Osteocyte (in vitro differentiated cells): Measurements from ENCODE around the gene NPTX1. TPM values are rescaled to one million over a fixed set of nuclear protein-coding genes. Genes with fewer than 3 reads are reported as not detected.

Experiments used
- DNase-seq: peaks from one replicate; pipeline ENCODE4 v3.0.0; 2021; ENCODE audit warnings: mixed read lengths; ENCODE audit not compliant: unreplicated experiment; ENCODE audit errors: extremely low spot score
- H3K27ac Mint-ChIP-seq: one replicate; pipeline ENCODE4 v1.8.0; 2021; ENCODE audit warnings: mild to moderate bottlenecking, mixed read lengths; ENCODE audit not compliant: unreplicated experiment
- H3K27me3 Mint-ChIP-seq: one replicate; pipeline ENCODE4 v1.8.0; 2021; ENCODE audit warnings: mixed read lengths; ENCODE audit not compliant: unreplicated experiment
- H3K36me3 Mint-ChIP-seq: one replicate; pipeline ENCODE4 v1.8.0; 2021; ENCODE audit warnings: mixed read lengths; ENCODE audit not compliant: unreplicated experiment
- H3K4me1 Mint-ChIP-seq: one replicate; pipeline ENCODE4 v1.8.0; 2021; ENCODE audit warnings: mixed read lengths; ENCODE audit not compliant: unreplicated experiment
- H3K4me3 Mint-ChIP-seq: one replicate; pipeline ENCODE4 v1.8.0; 2021; ENCODE audit warnings: mild to moderate bottlenecking, moderate library complexity, mixed read lengths; ENCODE audit not compliant: unreplicated experiment
- H3K9me3 Mint-ChIP-seq: one replicate; pipeline ENCODE4 v1.8.0; 2021; ENCODE audit warnings: mixed read lengths; ENCODE audit not compliant: unreplicated experiment
- total RNA-seq: library from RNA; stranded (reverse); gene quantifications from 2 replicates; pipeline ENCODE4 v1.2.1, GENCODE V29; 2021
- TF ChIP-seq, protein P1 (sequence below): fragments of 200-600 bp; sonication (generic); IDR thresholded peaks from 2 replicates; pipeline ENCODE4 v1.5.0; 2021; ENCODE audit warnings: antibody characterized with exemption, mild to moderate bottlenecking, moderate library complexity

The NPTX1 gene
- total RNA-seq, 1 donor from 2014 or later: 2.8 TPM

- Mint-ChIP-seq H3K27ac (no peak overlapping the region), H3K36me3 (no peaks in the 10 kb centered on the region), H3K4me3 (no peak overlapping the region), H3K9me3 (no peaks in the 10 kb centered on the region), H3K4me1 (peaks cover 6% of the 10 kb centered on the region), H3K27me3 (peaks cover 17% of the 10 kb centered on the region)
- TF ChIP-seq, protein P1, sequence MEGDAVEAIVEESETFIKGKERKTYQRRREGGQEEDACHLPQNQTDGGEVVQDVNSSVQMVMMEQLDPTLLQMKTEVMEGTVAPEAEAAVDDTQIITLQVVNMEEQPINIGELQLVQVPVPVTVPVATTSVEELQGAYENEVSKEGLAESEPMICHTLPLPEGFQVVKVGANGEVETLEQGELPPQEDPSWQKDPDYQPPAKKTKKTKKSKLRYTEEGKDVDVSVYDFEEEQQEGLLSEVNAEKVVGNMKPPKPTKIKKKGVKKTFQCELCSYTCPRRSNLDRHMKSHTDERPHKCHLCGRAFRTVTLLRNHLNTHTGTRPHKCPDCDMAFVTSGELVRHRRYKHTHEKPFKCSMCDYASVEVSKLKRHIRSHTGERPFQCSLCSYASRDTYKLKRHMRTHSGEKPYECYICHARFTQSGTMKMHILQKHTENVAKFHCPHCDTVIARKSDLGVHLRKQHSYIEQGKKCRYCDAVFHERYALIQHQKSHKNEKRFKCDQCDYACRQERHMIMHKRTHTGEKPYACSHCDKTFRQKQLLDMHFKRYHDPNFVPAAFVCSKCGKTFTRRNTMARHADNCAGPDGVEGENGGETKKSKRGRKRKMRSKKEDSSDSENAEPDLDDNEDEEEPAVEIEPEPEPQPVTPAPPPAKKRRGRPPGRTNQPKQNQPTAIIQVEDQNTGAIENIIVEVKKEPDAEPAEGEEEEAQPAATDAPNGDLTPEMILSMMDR: no peak
- DNase-seq: no peak
Observed at GRCh38 chr17:80498920-80499410, 22.6 kb upstream of the NPTX1 start.

DNA sequence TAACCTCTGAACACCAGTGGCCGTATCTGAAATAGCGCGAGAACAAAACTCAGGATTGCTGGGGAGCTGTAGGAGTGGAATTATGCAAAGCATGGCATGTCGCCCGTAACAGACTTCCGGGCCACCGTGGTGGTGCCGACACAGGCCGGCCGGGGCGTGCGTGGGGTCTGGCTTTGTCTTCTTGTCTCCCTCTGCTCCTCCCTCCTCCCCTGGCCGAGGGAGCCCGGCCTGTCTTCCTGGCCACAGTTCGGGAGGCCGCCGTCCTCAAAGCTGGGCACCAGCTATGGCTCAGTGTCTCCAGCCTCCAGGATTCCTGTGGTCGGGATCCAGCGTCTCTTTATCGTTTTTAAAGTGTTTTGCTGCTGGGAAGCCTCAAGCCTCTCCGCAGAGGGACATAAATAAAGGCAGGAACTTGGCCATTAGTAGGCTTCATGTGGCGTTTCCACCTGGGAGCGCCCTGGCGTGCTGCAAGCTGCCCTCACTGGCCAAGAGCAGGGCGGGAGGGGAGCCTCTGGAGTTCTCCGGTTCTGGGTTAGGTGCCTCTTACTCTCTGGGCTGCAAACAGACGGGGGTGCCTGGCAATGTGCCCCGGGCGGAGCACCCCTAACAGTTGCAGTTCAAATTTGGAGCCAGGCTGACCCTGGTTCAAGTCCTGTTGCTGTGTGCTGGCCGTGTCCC, 22.0 kb upstream of the NPTX1 start:
- Mint-ChIP-seq H3K4me3 (no peak overlapping the region), H3K27me3 (peaks cover 18% of the 10 kb centered on the region), H3K36me3 (no peaks in the 10 kb centered on the region), H3K4me1 (peaks cover 6% of the 10 kb centered on the region), H3K27ac (no peak overlapping the region), H3K9me3 (no peaks in the 10 kb centered on the region)
- no peak for DNase-seq
- TF ChIP-seq, protein P1: no peak

GRCh38 chr17:80497726-80498241, 21.4 kb upstream of the NPTX1 start:
- no peaks in the 10 kb centered on the region for H3K9me3 Mint-ChIP-seq
- H3K4me1 Mint-ChIP-seq: peaks cover 6% of the 10 kb centered on the region
- no peak overlapping the region for H3K27ac Mint-ChIP-seq
- no peak for DNase-seq
- peaks cover 20% of the 10 kb centered on the region for H3K27me3 Mint-ChIP-seq
- no peaks in the 10 kb centered on the region for H3K36me3 Mint-ChIP-seq
- no peak overlapping the region for H3K4me3 Mint-ChIP-seq
- TF ChIP-seq, protein P1: no peak

DNA sequence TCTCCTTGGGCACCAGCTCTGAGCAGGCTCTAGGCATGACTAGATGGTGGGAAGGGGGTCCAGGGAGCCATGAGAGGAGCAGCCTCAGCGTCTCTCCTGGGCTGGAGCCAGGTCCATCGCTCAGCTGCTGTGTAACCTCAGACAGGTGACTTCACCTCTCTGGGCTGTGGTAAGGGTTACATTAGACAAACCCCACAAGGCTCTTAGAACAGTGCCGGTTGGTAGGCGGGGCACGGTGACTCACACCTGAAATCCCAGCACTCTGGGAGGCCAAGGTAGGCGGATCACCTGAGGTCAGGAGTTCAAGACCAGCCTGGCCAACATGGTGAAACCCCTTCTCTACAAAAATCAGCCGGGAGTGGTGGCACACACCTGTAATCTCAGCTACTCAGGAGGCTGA, 18.1 kb upstream of the NPTX1 start:
- Mint-ChIP-seq H3K27me3 (peaks cover 24% of the 10 kb centered on the region), H3K9me3 (no peaks in the 10 kb centered on the region), H3K27ac (no peak overlapping the region), H3K36me3 (no peaks in the 10 kb centered on the region), H3K4me3 (no peak overlapping the region), H3K4me1 (peaks cover 5% of the 10 kb centered on the region)
- TF ChIP-seq, protein P1: no peak
- DNase-seq: no peak

GRCh38 chr17:80492343-80493136, 16.1 kb upstream of the NPTX1 start:
- Mint-ChIP-seq H3K36me3 (no peaks in the 10 kb centered on the region), H3K27me3 (peaks cover 26% of the 10 kb centered on the region), H3K4me3 (no peak overlapping the region), H3K27ac (no peak overlapping the region), H3K9me3 (no peaks in the 10 kb centered on the region), H3K4me1 (peaks cover 4% of the 10 kb centered on the region)
- TF ChIP-seq, protein P1: no peak
- DNase-seq: no peak
